ENCODE data around the gene PARD3.

PARD3 gene

DNA sequence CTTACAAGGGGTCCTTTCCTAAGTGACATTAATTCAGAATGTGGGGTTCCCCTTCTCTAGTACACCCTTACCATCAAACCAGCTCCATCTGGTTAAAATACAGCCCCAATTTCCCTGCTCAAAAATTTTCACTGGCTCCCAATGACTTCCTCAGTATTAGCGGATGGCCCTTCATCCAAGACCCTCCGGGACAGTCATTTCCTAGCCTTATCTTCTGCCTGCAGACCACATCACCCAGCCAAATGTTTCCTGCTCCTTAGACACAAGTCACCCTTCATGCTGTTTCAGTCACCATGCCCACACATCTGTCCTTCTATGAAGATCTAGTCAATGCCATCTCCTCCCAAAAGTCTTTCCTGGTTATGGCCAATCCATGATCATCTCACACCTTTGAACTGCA, 45.2 kb downstream of the PARD3 start:
- H3K4me3 ChIP-seq (ENCODE audit: low read depth, low read length), result no peak overlapping the region
- TF ChIP-seq, protein P1, sequence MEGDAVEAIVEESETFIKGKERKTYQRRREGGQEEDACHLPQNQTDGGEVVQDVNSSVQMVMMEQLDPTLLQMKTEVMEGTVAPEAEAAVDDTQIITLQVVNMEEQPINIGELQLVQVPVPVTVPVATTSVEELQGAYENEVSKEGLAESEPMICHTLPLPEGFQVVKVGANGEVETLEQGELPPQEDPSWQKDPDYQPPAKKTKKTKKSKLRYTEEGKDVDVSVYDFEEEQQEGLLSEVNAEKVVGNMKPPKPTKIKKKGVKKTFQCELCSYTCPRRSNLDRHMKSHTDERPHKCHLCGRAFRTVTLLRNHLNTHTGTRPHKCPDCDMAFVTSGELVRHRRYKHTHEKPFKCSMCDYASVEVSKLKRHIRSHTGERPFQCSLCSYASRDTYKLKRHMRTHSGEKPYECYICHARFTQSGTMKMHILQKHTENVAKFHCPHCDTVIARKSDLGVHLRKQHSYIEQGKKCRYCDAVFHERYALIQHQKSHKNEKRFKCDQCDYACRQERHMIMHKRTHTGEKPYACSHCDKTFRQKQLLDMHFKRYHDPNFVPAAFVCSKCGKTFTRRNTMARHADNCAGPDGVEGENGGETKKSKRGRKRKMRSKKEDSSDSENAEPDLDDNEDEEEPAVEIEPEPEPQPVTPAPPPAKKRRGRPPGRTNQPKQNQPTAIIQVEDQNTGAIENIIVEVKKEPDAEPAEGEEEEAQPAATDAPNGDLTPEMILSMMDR (IDR thresholded peaks at IDR 0.05; ENCODE audit: low read depth, low read length, missing control alignments), result no peak
- no peak for DNase-seq (ENCODE audit: low read depth)

DNA sequence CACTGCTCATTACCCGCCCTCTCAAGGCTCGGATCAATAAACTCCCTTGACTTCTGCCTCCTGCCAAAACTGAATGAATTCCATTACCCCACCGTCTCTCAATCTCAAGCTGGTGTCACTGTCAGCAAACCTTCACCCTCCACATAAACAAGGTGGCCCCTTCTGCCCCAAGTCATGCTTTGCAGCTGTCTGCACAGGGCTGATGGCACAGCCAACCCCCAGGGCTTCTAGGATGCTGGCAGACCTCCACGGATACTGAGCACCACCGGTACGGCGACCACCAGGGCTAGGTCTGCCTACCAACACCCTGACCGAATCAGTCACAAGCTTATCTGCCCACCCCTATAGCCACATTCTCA, 46.1 kb downstream of the PARD3 start:
- TF ChIP-seq, protein P1 (IDR thresholded peaks at IDR 0.05; ENCODE audit: low read depth, low read length, missing control alignments), result no peak
- no peak overlapping the region for H3K4me3 ChIP-seq (ENCODE audit: low read depth, low read length)
- DNase-seq (ENCODE audit: low read depth), result no peak

DNA sequence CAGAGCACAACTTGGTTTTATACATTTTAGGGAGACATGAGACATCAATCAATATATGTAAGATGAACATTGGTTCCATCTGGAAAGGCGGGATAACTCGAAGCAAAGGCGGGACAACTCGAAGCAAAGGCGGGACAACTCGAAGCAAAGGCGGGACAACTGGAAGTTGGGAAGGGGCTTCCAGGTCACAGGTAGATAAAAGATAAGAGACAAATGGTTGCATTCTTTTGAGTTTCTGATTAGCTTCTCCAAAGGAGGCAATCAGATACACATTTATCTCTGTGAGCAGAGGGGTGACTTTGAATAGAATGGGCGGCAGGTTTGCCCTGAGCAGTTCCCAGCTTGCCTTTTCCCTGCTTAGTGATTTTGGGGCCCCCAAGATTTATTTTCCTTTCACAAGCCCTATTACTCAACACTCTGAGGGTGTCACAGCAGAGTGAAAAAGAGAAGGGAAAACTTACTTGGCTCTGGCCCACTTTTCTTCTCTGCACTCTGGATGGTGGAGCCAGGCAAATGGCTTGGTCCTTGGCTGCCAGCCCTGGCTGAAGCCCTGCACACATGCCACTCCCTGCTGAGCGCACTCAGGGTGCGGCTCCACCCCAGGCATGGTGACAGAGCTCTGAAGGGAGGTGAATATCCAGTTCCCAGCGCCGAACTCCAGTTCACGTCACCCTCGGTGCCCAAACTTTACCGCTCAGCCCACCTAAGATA, 46.7 kb downstream of the PARD3 start:
- no peak overlapping the region for H3K4me3 ChIP-seq (ENCODE audit: low read depth, low read length)
- DNase-seq (ENCODE audit: low read depth), result no peak
- TF ChIP-seq, protein P1 (IDR thresholded peaks at IDR 0.05; ENCODE audit: low read depth, low read length, missing control alignments), result no peak

DNA sequence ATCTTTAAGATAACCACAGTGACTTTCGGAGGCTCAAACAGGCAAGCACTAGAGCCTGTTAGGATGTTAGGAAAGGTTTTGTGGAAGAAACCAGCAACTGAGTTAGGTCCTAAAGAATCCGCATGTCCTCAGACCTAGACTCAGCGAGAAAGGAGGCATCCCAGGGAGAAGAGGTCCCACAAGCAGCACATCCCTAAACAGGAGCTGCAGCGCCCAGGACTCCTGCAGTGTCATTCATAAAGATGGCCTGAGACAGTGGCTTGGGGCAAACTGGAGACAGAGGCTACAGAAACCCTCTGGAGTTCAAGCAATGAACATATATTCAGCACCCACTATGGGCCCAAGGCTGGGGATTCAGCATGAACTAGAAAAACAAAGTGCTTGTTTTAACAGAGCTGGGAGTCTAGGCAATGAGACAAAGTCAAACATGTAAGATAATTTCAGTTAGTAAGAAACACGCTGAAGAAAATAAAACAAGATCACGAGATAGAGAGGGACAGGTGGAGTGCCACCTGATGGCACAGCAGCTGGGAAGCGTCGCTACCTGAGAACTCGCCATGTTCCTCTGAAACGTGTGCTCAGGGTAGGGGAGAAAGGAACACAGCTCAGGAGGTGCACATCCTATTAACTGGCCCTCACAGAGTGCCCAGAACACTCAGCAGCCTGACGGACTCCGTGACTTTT, 48.1 kb downstream of the PARD3 start:
- DNase-seq (ENCODE audit: low read depth), result no peak
- TF ChIP-seq, protein P1 (IDR thresholded peaks at IDR 0.05; ENCODE audit: low read depth, low read length, missing control alignments), result no peak
- H3K4me3 ChIP-seq (ENCODE audit: low read depth, low read length), result no peak overlapping the region

DNA sequence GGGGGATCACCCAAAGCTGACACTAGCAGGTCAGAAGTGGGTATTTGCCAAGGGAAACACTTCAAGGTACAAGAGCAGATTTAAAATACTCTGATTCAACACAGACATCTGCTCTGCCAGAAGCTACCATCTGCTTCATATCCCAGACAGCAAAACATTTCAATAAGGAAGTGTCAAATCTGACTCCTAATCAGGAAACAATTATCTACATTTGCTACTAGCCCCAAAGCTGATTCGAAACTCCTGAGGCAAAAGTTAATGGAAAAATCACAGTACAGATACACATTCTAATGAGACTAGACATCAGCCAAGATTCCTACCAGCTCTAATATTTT, 48.9 kb downstream of the PARD3 start:
- no peak overlapping the region for H3K4me3 ChIP-seq (ENCODE audit: low read depth, low read length)
- TF ChIP-seq, protein P1 (IDR thresholded peaks at IDR 0.05; ENCODE audit: low read depth, low read length, missing control alignments), result no peak
- DNase-seq (ENCODE audit: low read depth), result no peak

DNA sequence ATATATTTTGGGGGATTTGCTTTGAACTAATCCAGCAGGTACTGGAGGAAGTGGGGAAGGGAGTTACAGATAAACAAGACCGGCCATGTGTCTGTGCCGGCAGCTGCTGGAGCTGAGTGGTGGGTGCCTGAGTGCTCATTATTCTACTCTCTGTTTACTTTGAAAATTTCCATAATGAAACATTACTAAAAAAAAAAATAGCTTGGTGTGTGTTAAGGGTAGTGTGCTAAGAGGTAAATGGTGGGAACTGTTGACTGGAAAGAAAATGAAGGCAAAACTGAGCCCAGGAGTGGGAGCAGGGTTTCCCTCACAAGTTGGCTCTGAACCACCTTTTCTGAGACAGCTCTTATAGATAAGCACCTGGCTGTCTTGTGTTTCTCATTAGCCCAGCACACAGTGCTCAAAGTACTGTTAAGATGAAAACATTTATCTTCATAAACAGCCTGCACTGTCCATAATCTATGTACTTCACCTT, 50.6 kb downstream of the PARD3 start:
- TF ChIP-seq, protein P1 (IDR thresholded peaks at IDR 0.05; ENCODE audit: low read depth, low read length, missing control alignments), result no peak
- DNase-seq (ENCODE audit: low read depth), result no peak

More for the DNA sequence above, 50.6 kb downstream of the PARD3 start:
- no peak overlapping the region for H3K4me3 ChIP-seq (ENCODE audit: low read depth, low read length)

All from GM12864 (cell line).